HCT116 (cell line): ENCODE measurements around the gene MLKL. TPM values are rescaled to one million over a fixed set of nuclear protein-coding genes. Genes with fewer than 3 reads are reported as not detected.

Experiments used
- ATAC-seq: fragments of 200-7000 bp; cut with Tn5 transposase; 2 replicates; pipeline ENCODE4 v1.9.1; 2020; ENCODE audit warnings: mild to moderate bottlenecking, moderate library complexity
- BruUV-seq: library from RNA; stranded (reverse); fragments of 400-500 nt; replicated peaks from 2 replicates; lab custom pipeline; 2021; lab: Mats Ljungman, UMichigan
- CTCF ChIA-PET: fragments of 300-600 bp; sonication (Branson Sonifier 250); formaldehyde crosslinking; loops from one replicate; lab custom pipeline; 2021; ENCODE audit warnings: antibody characterized with exemption; lab: Charles Lee
- POLR2A ChIA-PET: fragments of 300-600, 350-600 bp; sonication (Branson Sonifier 250); formaldehyde crosslinking; loops from one replicate; lab custom pipeline; 2021; ENCODE audit warnings: antibody characterized with exemption; lab: Charles Lee
- RAD21 ChIA-PET, 2 experiments: fragments of 300-600 bp; sonication (Branson Sonifier 250); formaldehyde crosslinking; loops; one replicate each; lab custom pipeline; 2023; ENCODE audit warnings: low total read pairs in 2 of 2; ENCODE audit not compliant: uncharacterized antibody in 2 of 2, unreplicated experiment in 2 of 2, low non-redundant PET in 1 of 2; lab: Charles Lee
- DNase-seq: peaks from one replicate; pipeline ENCODE4 v3.0.0-alpha.2; 2010; ENCODE audit warnings: low read depth, low spot score
- H2AFZ ChIP-seq: fragments of 200-600 bp; shearing (Covaris generic), sonication (generic); 2 replicates; pipeline ENCODE4 v1.6.1; 2017; ENCODE audit warnings: low read depth, mixed run types, mixed read lengths, antibody characterized with exemption, low read length; ENCODE audit not compliant: poor library complexity, severe bottlenecking
- H3K27ac ChIP-seq: 2 replicates; pipeline ENCODE4 v1.5.1; 2012; ENCODE audit warnings: low read depth, low read length
- H3K27me3 ChIP-seq: fragments of 200-600 bp; sonication (generic); 2 replicates; pipeline ENCODE4 v1.6.1; 2016; ENCODE audit warnings: mixed run types, low read length, mixed read lengths; ENCODE audit not compliant: insufficient read depth
- H3K36me3 ChIP-seq, 2 experiments: fragments of 200-500 bp in 1 of 2; fragments of 200-600 bp in 1 of 2; sonication (Bioruptor generic) in 1 of 2; sonication (generic) in 1 of 2; 2 replicates each; pipeline versions ENCODE4 v1.5.1 to v1.6.1; 2014 to 2016; ENCODE audit warnings: low read length in 2 of 2, inconsistent platforms in 1 of 2, mixed read lengths in 1 of 2, mixed run types in 1 of 2; ENCODE audit not compliant: insufficient read depth in 2 of 2, control insufficient read depth in 1 of 2
- H3K4me1 ChIP-seq, 2 experiments: fragments of 200-600 bp in 1 of 2; sonication (generic) in 1 of 2; 2 replicates each; pipeline versions ENCODE4 v1.5.1 to v1.6.1; 2012 to 2017; ENCODE audit warnings: low read length in 2 of 2, inconsistent platforms in 1 of 2, mild to moderate bottlenecking in 1 of 2, mixed read lengths in 1 of 2, mixed run types in 1 of 2, moderate library complexity in 1 of 2; ENCODE audit not compliant: insufficient read depth in 2 of 2, control insufficient read depth in 1 of 2
- H3K4me2 ChIP-seq: fragments of 200-600 bp; sonication (generic); 2 replicates; pipeline ENCODE4 v1.6.1; 2017; ENCODE audit warnings: mixed run types, low read length, mixed read lengths
- H3K4me3 ChIP-seq, 2 experiments: fragments of 200-600 bp in 1 of 2; sonication (generic) in 1 of 2; replicated peaks in 1 of 2; 2 replicates each; pipeline ENCODE4 v1.5.1; 2011 to 2016; ENCODE audit warnings: low read length in 2 of 2, control low read depth in 1 of 2, low read depth in 1 of 2, mild to moderate bottlenecking in 1 of 2, mixed read lengths in 1 of 2, mixed run types in 1 of 2
- H3K79me2 ChIP-seq: fragments of 200-600 bp; sonication (generic); 2 replicates; pipeline ENCODE4 v1.6.1; 2017; ENCODE audit warnings: mild to moderate bottlenecking, mixed run types, low read length, moderate library complexity, mixed read lengths; ENCODE audit not compliant: insufficient read depth
- H3K9ac ChIP-seq: fragments of 200-600 bp; sonication (generic); 2 replicates; pipeline ENCODE4 v1.6.1; 2016; ENCODE audit warnings: low read length, mixed read lengths
- H3K9me2 ChIP-seq: fragments of 200-600 bp; sonication (generic), shearing (Covaris generic); 2 replicates; pipeline ENCODE4 v1.6.1; 2017; ENCODE audit warnings: mixed run types, mild to moderate bottlenecking, moderate library complexity; ENCODE audit not compliant: insufficient read depth
- H3K9me3 ChIP-seq, 2 experiments: fragments of 200-500 bp in 1 of 2; fragments of 200-600 bp in 1 of 2; sonication (Bioruptor generic) in 1 of 2; sonication (generic) in 1 of 2; 2 replicates each; pipeline ENCODE4 v1.6.1; 2014 to 2017; ENCODE audit warnings: low read length in 2 of 2, mixed read lengths in 2 of 2, inconsistent platforms in 1 of 2, low read depth in 1 of 2, mild to moderate bottlenecking in 1 of 2, mixed run types in 1 of 2, moderate library complexity in 1 of 2; ENCODE audit not compliant: control insufficient read depth in 1 of 2, insufficient read depth in 1 of 2
- H4K20me1 ChIP-seq: fragments of 200-600 bp; sonication (generic), shearing (Covaris generic); 2 replicates; pipeline ENCODE4 v1.6.1; 2017; ENCODE audit warnings: mixed run types, mild to moderate bottlenecking, moderate library complexity; ENCODE audit not compliant: insufficient read depth
- CEBPB ChIP-seq: IDR thresholded peaks from 2 replicates; pipeline ENCODE4 v1.6.1; 2012; ENCODE audit warnings: low read depth
- EGR1 ChIP-seq: IDR thresholded peaks from 2 replicates; pipeline ENCODE4 v1.6.1; 2012; ENCODE audit warnings: low read depth
- EZH2 ChIP-seq: fragments of 200-600 bp; sonication (generic); IDR thresholded peaks from 2 replicates; pipeline ENCODE4 v1.6.1; 2017; ENCODE audit warnings: antibody characterized with exemption, mixed run types
- EZH2phosphoT487 ChIP-seq: fragments of 200-600 bp; IDR thresholded peaks from 2 replicates; pipeline ENCODE4 v1.6.1; 2018; ENCODE audit warnings: antibody characterized with exemption, borderline replicate concordance
- FOSL1 ChIP-seq: IDR thresholded peaks from 2 replicates; pipeline ENCODE4 v1.6.1; 2012; ENCODE audit warnings: low read depth
- POLR2A ChIP-seq: IDR thresholded peaks from 2 replicates; pipeline ENCODE4 v1.7.0; 2011; ENCODE audit warnings: borderline replicate concordance; ENCODE audit not compliant: insufficient read depth, insufficient read length; ENCODE audit errors: extremely low read depth
- RAD21 ChIP-seq: IDR thresholded peaks from 2 replicates; pipeline ENCODE4 v1.6.1; 2012; ENCODE audit warnings: low read depth, mild to moderate bottlenecking
- SP1 ChIP-seq: IDR thresholded peaks from 2 replicates; pipeline ENCODE4 v1.6.1; 2012; ENCODE audit warnings: low read depth
- SRF ChIP-seq: IDR thresholded peaks from 2 replicates; pipeline ENCODE4 v1.6.1; 2012; ENCODE audit warnings: low read depth
- YY1 ChIP-seq: IDR thresholded peaks from 2 replicates; pipeline ENCODE4 v1.6.1; 2011; ENCODE audit warnings: low read length, low read depth, moderate library complexity, mild to moderate bottlenecking; ENCODE audit not compliant: insufficient replicate concordance; ENCODE audit errors: extremely low read depth
- ZFX ChIP-seq: fragments of 450-650 bp; IDR thresholded peaks from 2 replicates; pipeline ENCODE4 v1.6.1; 2017
- intact Hi-C: fragments of 100-400 bp; cut with micrococcal nuclease; formaldehyde crosslinking; loops from 2 replicates; pipeline ENCODE4 v1.10.0; 2022
- total RNA-seq: library from RNA; stranded (reverse); gene quantifications from one replicate; pipeline ENCODE4 v1.2.1, GENCODE V29; 2021; ENCODE audit not compliant: unreplicated experiment
- TF ChIP-seq, protein P1 (sequence below): IDR thresholded peaks from 2 replicates; pipeline ENCODE4 v1.6.1; 2012
- TF ChIP-seq, protein P2 (sequence below), 3 experiments: fragments of 200-600 bp in 1 of 3; sonication (generic) in 1 of 3; IDR thresholded peaks in 2 of 3; conservative IDR thresholded peaks in 1 of 3; 2 replicates each; pipeline ENCODE4 v1.5.1; 2012 to 2017; ENCODE audit warnings: low read depth in 2 of 3, low read length in 2 of 3, antibody characterized with exemption in 1 of 3, borderline replicate concordance in 1 of 3, control low read depth in 1 of 3, mild to moderate bottlenecking in 1 of 3, mixed read lengths in 1 of 3, mixed run types in 1 of 3, moderate library complexity in 1 of 3; ENCODE audit not compliant: insufficient read depth in 1 of 3
- TF ChIP-seq, protein P3 (sequence below): IDR thresholded peaks from 2 replicates; pipeline ENCODE4 v1.6.1; 2012
- TF ChIP-seq, protein P4 (sequence below): IDR thresholded peaks from 2 replicates; pipeline ENCODE4 v1.6.1; 2011; ENCODE audit warnings: mild to moderate bottlenecking, low read length, moderate library complexity; ENCODE audit not compliant: insufficient replicate concordance; ENCODE audit errors: extremely low read depth

Gene MLKL
- total RNA-seq, 1 experiment from 2014 or later = 8.3 TPM

DNA sequence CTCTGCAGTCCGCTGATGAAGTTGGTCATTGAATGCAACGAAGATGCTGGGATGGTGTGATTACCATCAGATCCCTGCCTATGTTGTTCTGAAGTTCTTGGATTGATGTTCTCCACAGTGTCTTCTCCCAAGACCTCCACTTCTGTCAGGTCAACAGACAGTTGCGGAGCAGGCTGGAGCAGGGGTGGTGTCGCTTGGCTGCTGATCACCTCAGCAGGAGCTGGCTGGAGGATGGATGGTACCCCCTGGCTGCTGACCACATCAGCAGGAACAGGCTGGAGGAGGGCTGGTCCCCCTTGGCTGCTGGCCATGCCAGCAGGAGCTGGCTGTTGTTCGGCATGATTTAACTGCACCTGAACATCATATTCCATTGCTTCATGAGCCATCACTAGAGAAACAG, 39.6 kb downstream of the MLKL start:
- H2AFZ ChIP-seq = no peak overlapping the region
- no TSS peak for BruUV-seq
- no peaks in the 10 kb centered on the region for H3K9me3 ChIP-seq
- ChIA-PET POLR2A (no interaction called here), RAD21 (no interaction called here), CTCF (no interaction called here)
- TF ChIP-seq EZH2phosphoT487 = no peak
- TF ChIP-seq, protein P1, sequence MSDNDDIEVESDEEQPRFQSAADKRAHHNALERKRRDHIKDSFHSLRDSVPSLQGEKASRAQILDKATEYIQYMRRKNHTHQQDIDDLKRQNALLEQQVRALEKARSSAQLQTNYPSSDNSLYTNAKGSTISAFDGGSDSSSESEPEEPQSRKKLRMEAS = no peak
- TF ChIP-seq, protein P2, sequence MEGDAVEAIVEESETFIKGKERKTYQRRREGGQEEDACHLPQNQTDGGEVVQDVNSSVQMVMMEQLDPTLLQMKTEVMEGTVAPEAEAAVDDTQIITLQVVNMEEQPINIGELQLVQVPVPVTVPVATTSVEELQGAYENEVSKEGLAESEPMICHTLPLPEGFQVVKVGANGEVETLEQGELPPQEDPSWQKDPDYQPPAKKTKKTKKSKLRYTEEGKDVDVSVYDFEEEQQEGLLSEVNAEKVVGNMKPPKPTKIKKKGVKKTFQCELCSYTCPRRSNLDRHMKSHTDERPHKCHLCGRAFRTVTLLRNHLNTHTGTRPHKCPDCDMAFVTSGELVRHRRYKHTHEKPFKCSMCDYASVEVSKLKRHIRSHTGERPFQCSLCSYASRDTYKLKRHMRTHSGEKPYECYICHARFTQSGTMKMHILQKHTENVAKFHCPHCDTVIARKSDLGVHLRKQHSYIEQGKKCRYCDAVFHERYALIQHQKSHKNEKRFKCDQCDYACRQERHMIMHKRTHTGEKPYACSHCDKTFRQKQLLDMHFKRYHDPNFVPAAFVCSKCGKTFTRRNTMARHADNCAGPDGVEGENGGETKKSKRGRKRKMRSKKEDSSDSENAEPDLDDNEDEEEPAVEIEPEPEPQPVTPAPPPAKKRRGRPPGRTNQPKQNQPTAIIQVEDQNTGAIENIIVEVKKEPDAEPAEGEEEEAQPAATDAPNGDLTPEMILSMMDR (IDR thresholded peaks at IDR 0.05 in 2 of 3, conservative IDR thresholded peaks at IDR 0.05 in 1 of 3; ENCODE audit: borderline replicate concordance in 1 of 3, insufficient read depth in 1 of 3, low read depth in 2 of 3, low read length in 2 of 3) = no peak
- TF ChIP-seq YY1 = no peak
- TF ChIP-seq CEBPB = no peak
- H3K4me1 ChIP-seq = peaks cover 2 to 8% of the 10 kb centered on the region in 2 experiments; a peak in 2 of 4 replicates
- H3K4me2 ChIP-seq = no peak overlapping the region
- H3K27ac ChIP-seq = no peak overlapping the region
- H3K27me3 ChIP-seq = no peaks in the 10 kb centered on the region
- no peaks in the 10 kb centered on the region for H3K9me2 ChIP-seq
- H3K4me3 ChIP-seq = no peak overlapping the region
- no peak overlapping the region for H3K9ac ChIP-seq
- H4K20me1 ChIP-seq = peaks cover 42% of the 10 kb centered on the region; the same call in 1 of the 2 replicates
- ATAC-seq = no peak
- H3K36me3 ChIP-seq = peaks cover 57 to 81% of the 10 kb centered on the region in 2 experiments
- intact Hi-C loops = no loop called here
- DNase-seq = no peak
- peaks cover 100% of the 10 kb centered on the region for H3K79me2 ChIP-seq

DNA sequence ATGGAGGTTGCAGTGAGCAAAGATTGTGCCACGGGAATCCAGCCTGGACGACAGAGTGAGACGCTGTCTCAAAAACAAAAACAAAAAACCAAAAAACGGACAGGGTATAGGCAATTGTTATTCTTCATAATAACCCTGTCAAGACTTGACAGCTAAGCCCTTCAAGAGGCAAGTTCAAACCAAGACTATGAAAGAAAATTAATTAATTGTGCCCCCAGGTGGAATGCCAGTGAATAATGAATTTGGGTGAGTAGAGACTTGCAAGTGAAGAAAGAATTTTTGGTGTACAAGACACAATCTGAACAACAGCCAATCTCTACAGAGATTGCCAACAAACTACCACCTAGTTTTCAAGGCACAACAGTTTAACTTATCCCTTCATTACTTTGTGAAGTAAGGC, 40.3 kb downstream of the MLKL start:
- no peak overlapping the region for H2AFZ ChIP-seq
- H3K9ac ChIP-seq = no peak overlapping the region
- no peak overlapping the region for H3K4me2 ChIP-seq
- ATAC-seq (no peak), DNase-seq (no peak)
- intact Hi-C loops = no loop called here
- BruUV-seq = no TSS peak
- H3K27me3 ChIP-seq = no peaks in the 10 kb centered on the region
- ChIA-PET POLR2A (no interaction called here), RAD21 (no interaction called here), CTCF (no interaction called here)
- H3K36me3 ChIP-seq = peaks cover 62 to 82% of the 10 kb centered on the region in 2 experiments
- peaks cover 46% of the 10 kb centered on the region; the same call in 1 of the 2 replicates for H4K20me1 ChIP-seq
- H3K9me3 ChIP-seq = no peaks in the 10 kb centered on the region
- peaks cover under 1 to 3% of the 10 kb centered on the region in 2 experiments; a peak in 2 of 4 replicates for H3K4me1 ChIP-seq
- no peaks in the 10 kb centered on the region for H3K9me2 ChIP-seq
- peaks cover 100% of the 10 kb centered on the region for H3K79me2 ChIP-seq
- H3K4me3 ChIP-seq = no peak overlapping the region
- no peak overlapping the region for H3K27ac ChIP-seq
- no peak for TF ChIP-seq EGR1
- TF ChIP-seq EZH2 = no peak
- no peak for TF ChIP-seq ZFX
- TF ChIP-seq CEBPB = no peak
- TF ChIP-seq, protein P1 = no peak
- TF ChIP-seq SP1 = no peak
- TF ChIP-seq, protein P3, sequence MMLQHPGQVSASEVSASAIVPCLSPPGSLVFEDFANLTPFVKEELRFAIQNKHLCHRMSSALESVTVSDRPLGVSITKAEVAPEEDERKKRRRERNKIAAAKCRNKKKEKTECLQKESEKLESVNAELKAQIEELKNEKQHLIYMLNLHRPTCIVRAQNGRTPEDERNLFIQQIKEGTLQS = no peak
- TF ChIP-seq POLR2A = no peak
- no peak for TF ChIP-seq RAD21
- TF ChIP-seq SRF = no peak
- TF ChIP-seq, protein P4, sequence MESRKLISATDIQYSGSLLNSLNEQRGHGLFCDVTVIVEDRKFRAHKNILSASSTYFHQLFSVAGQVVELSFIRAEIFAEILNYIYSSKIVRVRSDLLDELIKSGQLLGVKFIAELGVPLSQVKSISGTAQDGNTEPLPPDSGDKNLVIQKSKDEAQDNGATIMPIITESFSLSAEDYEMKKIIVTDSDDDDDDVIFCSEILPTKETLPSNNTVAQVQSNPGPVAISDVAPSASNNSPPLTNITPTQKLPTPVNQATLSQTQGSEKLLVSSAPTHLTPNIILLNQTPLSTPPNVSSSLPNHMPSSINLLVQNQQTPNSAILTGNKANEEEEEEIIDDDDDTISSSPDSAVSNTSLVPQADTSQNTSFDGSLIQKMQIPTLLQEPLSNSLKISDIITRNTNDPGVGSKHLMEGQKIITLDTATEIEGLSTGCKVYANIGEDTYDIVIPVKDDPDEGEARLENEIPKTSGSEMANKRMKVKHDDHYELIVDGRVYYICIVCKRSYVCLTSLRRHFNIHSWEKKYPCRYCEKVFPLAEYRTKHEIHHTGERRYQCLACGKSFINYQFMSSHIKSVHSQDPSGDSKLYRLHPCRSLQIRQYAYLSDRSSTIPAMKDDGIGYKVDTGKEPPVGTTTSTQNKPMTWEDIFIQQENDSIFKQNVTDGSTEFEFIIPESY = no peak
- TF ChIP-seq EZH2phosphoT487 = no peak
- no peak for TF ChIP-seq FOSL1
- TF ChIP-seq YY1 = no peak
